ENCODE results near the gene RNU1-4. TPM values are rescaled to one million over a fixed set of nuclear protein-coding genes. Genes with fewer than 3 reads are reported as not detected.
A peak's percentile ranks its signal among the peaks of the same experiment; 100 is the strongest.
"Not testable (repeated sequence)": the region's sequence is repeated elsewhere in the genome, so short reads cannot be mapped to it uniquely, and the experiment has no call there.

Gene RNU1-4
- total and polyA plus RNA-seq, 10 donors = under 0.01 to 8,075 (median 6,234) TPM; not detected in 3

DNA sequence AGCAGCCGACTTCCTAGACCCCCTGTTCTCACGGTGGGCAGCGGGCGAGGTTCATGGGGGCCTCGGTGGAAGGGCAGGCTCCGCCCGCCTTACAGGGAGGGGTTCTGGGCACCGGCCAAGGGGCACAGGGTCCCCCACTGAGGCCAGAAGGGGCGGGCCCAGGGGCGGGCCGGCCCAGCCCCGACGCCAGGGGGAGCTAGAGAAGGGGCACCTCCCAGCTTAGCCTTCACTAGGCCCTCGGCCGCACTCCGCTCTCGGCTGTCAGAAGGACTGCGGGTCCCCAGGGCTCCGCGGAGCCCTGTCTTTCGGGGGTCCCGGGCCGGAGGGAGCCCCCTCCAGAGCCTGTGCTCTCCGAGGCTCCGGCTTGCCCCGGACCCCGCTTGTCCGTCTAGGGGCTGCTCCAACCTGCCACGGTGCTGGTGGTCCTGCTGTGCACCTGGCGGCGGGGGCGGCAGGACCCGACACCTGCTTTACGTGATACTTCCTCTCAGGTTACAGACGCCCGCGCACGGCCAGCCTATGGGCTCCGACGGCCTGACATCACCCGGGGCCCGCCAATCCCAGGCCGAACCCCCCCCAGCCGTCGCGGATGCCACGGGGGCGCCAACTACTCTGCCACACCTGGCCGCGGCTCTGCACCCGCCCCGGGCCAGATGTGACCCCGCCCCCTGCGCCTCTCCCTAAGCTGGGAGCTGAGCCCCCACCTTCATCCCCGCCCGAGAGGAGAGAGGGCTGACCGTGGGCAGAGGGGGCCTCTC lies 40.0 kb upstream of the RNU1-4 start:
- DNase-seq; H3K4me3 ChIP-seq; intact Hi-C loops (cut with DNase I; ENCODE audit: low total_unique reads); H3K36me3 ChIP-seq; H3K27ac ChIP-seq; H3K9me3 ChIP-seq; H3K4me1 ChIP-seq: not testable (repeated sequence)
- peaks cover 0 to 44% (median 4%) of the 10 kb centered on the region in 7 donors for H3K27me3 ChIP-seq (replicated peaks in 1 of 7)
- 6 to 16% methylated on average over 5 to 10 of the region's 57 CpGs; no CpG with 5 or more reads in 3 of the 5 donors for WGBS, 5 donors

DNA sequence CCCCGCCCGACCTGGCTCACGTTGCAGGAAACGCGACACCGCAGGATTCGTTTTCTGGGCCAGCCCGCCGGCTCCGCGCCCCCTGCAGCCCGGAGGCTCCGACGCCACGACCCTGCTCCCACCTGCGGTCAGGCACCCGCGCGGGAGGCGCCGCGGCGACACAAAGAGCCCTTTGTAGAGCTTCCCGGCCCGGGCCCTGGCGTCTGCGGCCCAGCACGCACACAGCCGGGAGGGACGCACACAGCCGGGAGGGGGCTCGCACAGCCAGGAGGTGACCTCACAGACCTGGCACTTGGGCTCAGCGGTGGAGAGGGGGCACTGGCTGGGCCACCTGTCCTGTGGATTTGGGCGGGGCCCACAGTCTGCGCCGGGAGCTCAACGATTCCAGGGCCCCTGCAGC lies 39.1 kb upstream of the RNU1-4 start:
- 2 to 9% methylated on average over 7 to 9 of the region's 37 CpGs; no CpG with 5 or more reads in 3 of the 5 donors for WGBS, 5 donors
- H3K4me3 ChIP-seq; H3K27ac ChIP-seq; intact Hi-C loops (cut with DNase I; ENCODE audit: low total_unique reads); DNase-seq; H3K9me3 ChIP-seq; H3K4me1 ChIP-seq; H3K36me3 ChIP-seq: not testable (repeated sequence)
- H3K27me3 ChIP-seq (replicated peaks in 1 of 7) = peaks cover 0 to 41% (median 4%) of the 10 kb centered on the region in 7 donors

GRCh38 chr1:16702280-16702679 lies 38.0 kb upstream of the RNU1-4 start:
- H3K9me3 ChIP-seq; DNase-seq; H3K4me1 ChIP-seq; intact Hi-C loops (cut with DNase I; ENCODE audit: low total_unique reads); H3K27ac ChIP-seq; H3K4me3 ChIP-seq; H3K36me3 ChIP-seq: not testable (repeated sequence)
- H3K27me3 ChIP-seq (replicated peaks in 1 of 7) = peaks cover 0 to 33% (median 4%) of the 10 kb centered on the region in 7 donors
- 67 to 100% (median 83%) methylated on average over 2 to 3 of the region's 5 CpGs; no CpG with 5 or more reads in 2 of the 5 donors for WGBS, 5 donors

DNA sequence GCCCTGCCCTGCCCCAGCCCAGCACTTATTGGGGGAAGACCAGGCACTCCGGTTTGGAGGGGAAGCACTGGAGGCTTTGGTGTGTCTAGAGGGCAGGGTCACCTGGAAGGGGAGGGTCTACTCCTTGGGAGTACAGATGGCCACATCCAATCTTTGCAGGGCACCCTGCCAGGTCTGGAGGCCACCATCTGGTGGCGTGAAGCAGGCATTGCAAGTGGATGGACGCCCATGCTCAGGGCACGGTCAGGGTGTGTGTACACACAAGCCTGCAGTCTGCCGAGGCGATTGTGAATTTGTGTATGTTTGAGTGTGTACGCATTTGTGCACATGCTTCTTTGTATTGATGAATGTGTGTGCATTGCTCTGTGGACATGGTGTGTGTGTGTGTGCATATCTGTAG lies 37.2 kb upstream of the RNU1-4 start:
- H3K36me3 ChIP-seq; intact Hi-C loops (cut with DNase I; ENCODE audit: low total_unique reads); H3K27ac ChIP-seq; H3K4me3 ChIP-seq; H3K9me3 ChIP-seq; DNase-seq: not testable (repeated sequence)
- Histone ChIP-seq H3K27me3 (replicated peaks in 1 of 7) (peaks cover 0 to 36% (median 7%) of the 10 kb centered on the region in 7 donors), H3K4me1 (peaks cover 0 to 14% (median 2%) of the 10 kb centered on the region in 6 donors)
- TF ChIP-seq, protein P1, sequence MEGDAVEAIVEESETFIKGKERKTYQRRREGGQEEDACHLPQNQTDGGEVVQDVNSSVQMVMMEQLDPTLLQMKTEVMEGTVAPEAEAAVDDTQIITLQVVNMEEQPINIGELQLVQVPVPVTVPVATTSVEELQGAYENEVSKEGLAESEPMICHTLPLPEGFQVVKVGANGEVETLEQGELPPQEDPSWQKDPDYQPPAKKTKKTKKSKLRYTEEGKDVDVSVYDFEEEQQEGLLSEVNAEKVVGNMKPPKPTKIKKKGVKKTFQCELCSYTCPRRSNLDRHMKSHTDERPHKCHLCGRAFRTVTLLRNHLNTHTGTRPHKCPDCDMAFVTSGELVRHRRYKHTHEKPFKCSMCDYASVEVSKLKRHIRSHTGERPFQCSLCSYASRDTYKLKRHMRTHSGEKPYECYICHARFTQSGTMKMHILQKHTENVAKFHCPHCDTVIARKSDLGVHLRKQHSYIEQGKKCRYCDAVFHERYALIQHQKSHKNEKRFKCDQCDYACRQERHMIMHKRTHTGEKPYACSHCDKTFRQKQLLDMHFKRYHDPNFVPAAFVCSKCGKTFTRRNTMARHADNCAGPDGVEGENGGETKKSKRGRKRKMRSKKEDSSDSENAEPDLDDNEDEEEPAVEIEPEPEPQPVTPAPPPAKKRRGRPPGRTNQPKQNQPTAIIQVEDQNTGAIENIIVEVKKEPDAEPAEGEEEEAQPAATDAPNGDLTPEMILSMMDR (IDR thresholded peaks at IDR 0.05 in 8 of 11, conservative IDR thresholded peaks at IDR 0.05 in 3 of 11) = peak in 2 of 11 experiments; percentile 13 to 21
- 0 to 14% (median 0%) methylated on average over 1 of the region's 7 CpGs; no CpG with 5 or more reads in 2 of the 5 donors for WGBS, 5 donors

DNA sequence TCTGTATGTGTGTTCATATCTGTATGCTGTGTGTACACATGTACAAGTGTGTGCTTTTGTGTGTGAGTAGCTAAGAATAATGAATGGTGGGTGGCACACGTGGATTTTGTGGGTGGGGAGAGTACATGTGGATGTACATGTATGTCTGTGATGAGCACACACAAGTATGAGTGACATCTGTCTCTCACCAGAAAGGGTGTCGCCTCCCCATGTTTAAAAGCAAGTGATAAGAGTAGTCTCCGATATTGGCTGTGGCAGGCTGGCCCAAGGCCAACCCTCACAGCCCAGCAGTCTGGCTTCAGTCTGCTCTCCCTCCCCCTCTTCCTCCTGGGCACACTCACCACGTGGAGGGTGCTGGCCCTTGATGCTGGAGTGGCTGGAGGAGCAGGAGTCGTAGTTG lies 36.7 kb upstream of the RNU1-4 start:
- peak; percentile 24 for DNase-seq
- H3K27ac ChIP-seq; intact Hi-C loops (cut with DNase I; ENCODE audit: low total_unique reads); H3K9me3 ChIP-seq; H3K4me3 ChIP-seq; H3K36me3 ChIP-seq: not testable (repeated sequence)
- TF ChIP-seq, protein P1 (IDR thresholded peaks at IDR 0.05 in 8 of 11, conservative IDR thresholded peaks at IDR 0.05 in 3 of 11) = peak in 1 of 11 experiments; percentile 33
- Histone ChIP-seq H3K27me3 (replicated peaks in 1 of 7) (peaks cover 0 to 34% (median 7%) of the 10 kb centered on the region in 7 donors), H3K4me1 (peaks cover 0 to 14% (median 2%) of the 10 kb centered on the region in 6 donors)
- WGBS, 5 donors = 29 to 46% (median 36%) methylated on average over 2 to 3 of the region's 5 CpGs; no CpG with 5 or more reads in 1 of the 5 donors

GRCh38 chr1:16704076-16704475 lies 36.2 kb upstream of the RNU1-4 start:
- H3K27ac ChIP-seq; intact Hi-C loops (cut with DNase I; ENCODE audit: low total_unique reads); H3K9me3 ChIP-seq; H3K36me3 ChIP-seq; H3K4me3 ChIP-seq: not testable (repeated sequence)
- Histone ChIP-seq H3K27me3 (replicated peaks in 1 of 7) (peaks cover 0 to 34% (median 7%) of the 10 kb centered on the region in 7 donors), H3K4me1 (peaks cover 0 to 14% (median 2%) of the 10 kb centered on the region in 6 donors)
- WGBS, 5 donors = 71 to 83% (median 74%) methylated on average over 4 to 7 of the region's 13 CpGs
- DNase-seq = peak; percentile 56

DNA sequence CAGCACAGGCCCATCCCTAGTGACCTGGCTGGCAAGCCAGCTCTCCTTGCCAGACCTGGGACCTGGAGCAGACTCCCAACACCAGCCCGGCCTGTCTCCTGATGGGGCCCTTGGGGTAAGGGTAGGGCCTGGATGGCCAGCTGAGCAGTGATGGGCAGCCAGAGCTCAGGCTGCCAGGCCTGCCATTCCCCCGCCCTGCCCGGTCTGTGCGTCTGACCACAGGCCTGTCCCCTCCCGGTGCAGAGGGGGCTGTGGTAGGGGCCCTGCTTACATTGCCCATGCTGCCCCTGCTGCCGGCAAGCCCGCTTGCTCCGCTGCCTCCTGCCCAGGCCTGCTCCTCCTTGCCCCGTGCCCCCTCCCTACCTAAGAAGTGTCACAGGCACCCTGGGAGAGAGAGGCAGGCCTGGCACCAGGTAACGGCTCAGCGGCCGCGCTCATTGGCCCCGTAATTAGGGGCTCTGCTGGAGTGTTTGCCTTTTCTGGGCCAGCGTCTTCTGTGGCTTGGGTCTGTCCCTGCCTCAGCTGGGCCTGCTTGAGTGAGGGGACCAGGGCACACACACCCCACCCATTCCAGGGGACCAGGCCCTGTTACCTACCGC lies 35.7 kb upstream of the RNU1-4 start:
- peaks cover 0 to 34% (median 3%) of the 10 kb centered on the region in 7 donors for H3K27me3 ChIP-seq (replicated peaks in 1 of 7)
- H3K4me1 ChIP-seq = peaks cover 0 to 11% (median 2%) of the 10 kb centered on the region in 6 donors
- H3K9me3 ChIP-seq; intact Hi-C loops (cut with DNase I; ENCODE audit: low total_unique reads); H3K27ac ChIP-seq; H3K36me3 ChIP-seq; H3K4me3 ChIP-seq: not testable (repeated sequence)
- 81 to 100% (median 87%) methylated on average over 1 to 11 of the region's 16 CpGs; no CpG with 5 or more reads in 1 of the 5 donors for WGBS, 5 donors
- peak; percentile 34 for DNase-seq

DNA sequence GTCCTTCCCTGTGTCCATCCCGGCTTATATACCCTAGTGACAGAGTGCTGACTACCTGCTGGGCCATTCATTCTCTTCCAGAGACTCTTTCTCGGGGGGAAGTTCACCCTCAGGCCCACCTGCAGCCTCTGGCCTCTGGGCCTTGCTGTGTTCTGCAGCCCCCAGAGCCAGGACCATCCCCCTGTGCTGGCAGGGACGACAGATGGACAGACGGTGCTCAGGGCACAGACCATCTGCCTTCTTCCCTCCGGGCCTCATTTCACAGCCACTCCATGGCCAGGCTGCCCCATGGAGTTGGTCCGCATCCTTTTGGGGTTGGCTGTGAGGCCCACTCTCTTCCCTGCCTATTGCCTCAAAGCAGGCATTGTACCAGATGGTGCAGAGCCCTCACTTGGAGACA lies 34.0 kb upstream of the RNU1-4 start:
- H3K9me3 ChIP-seq; H3K4me3 ChIP-seq; H3K27ac ChIP-seq; H3K36me3 ChIP-seq; intact Hi-C loops (cut with DNase I; ENCODE audit: low total_unique reads); DNase-seq: not testable (repeated sequence)
- peaks cover 0 to 33% (median 3%) of the 10 kb centered on the region in 7 donors for H3K27me3 ChIP-seq (replicated peaks in 1 of 7)
- H3K4me1 ChIP-seq = peaks cover 0 to 11% (median 2%) of the 10 kb centered on the region in 6 donors
- 88 to 100% (median 93%) methylated on average over 2 to 6 of the region's 6 CpGs for WGBS, 5 donors

Data from spleen (tissue), 11 donors.